HepG2 (cell line): ENCODE measurements around the gene MRPL48. TPM values are rescaled to one million over a fixed set of nuclear protein-coding genes. Genes with fewer than 3 reads are reported as not detected.
A peak's percentile ranks its signal among the peaks of the same experiment; 100 is the strongest.

ENCODE experiments used
- ATAC-seq: fragments of 200-7000 bp; cut with Tn5 transposase; 3 replicates; pipeline ENCODE4 v1.9.1; 2020; ENCODE audit warnings: mild to moderate bottlenecking, moderate library complexity
- BruUV-seq: library from RNA; stranded (reverse); fragments of 400-500 nt; replicated peaks from 2 replicates; lab custom pipeline; 2021; lab: Mats Ljungman, UMichigan
- CTCF ChIA-PET: fragments of 300-600 bp; formaldehyde crosslinking; extraction: SDS; loops from one replicate; lab custom pipeline; 2021; ENCODE audit warnings: low total read pairs, inconsistent platforms, low intra/inter-chr PET ratio; lab: Yijun Ruan, JAX
- POLR2A ChIA-PET: fragments of 350-600 bp; sonication (Branson Sonifier 250); formaldehyde crosslinking; loops from one replicate; lab custom pipeline; 2020; ENCODE audit warnings: antibody characterized with exemption, inconsistent platforms; lab: Yijun Ruan, JAX
- DNase-seq: peaks from one replicate; pipeline ENCODE4 v3.0.0-alpha.2; 2015; ENCODE audit warnings: low spot score
- FAIRE-seq: peaks from 3 replicates; lab custom pipeline; 2011; peaks lifted over from hg19 to GRCh38; lab: Jason Lieb, UNC
- H2AFZ ChIP-seq: one replicate; pipeline ENCODE4 v1.6.1; 2011; ENCODE audit warnings: low read length, inconsistent platforms
- H3K27ac ChIP-seq: fragments of 300-600 bp; 3 replicates; pipeline ENCODE4 v1.8.0; 2011; ENCODE audit warnings: mixed run types, mild to moderate bottlenecking, mixed read lengths, low read length, inconsistent platforms; ENCODE audit not compliant: insufficient read depth; ENCODE audit errors: extremely low read length
- H3K27me3 ChIP-seq, 2 experiments: fragments of 200-600 bp in 1 of 2; 2 replicates in 1 of 2; 3 replicates in 1 of 2; pipeline versions ENCODE4 v1.6.0 to v1.8.0; 2011; ENCODE audit warnings: low read length in 2 of 2, mild to moderate bottlenecking in 2 of 2, moderate library complexity in 2 of 2, inconsistent platforms in 1 of 2; ENCODE audit not compliant: insufficient read depth in 2 of 2, control insufficient read depth in 1 of 2
- H3K36me3 ChIP-seq, 2 experiments: fragments of 200-600 bp in 1 of 2; replicated peaks in 1 of 2; 2 replicates in 1 of 2; 3 replicates in 1 of 2; pipeline versions ENCODE4 v1.5.1 to v1.8.0; 2011; ENCODE audit warnings: low read length in 2 of 2, inconsistent platforms in 1 of 2; ENCODE audit not compliant: insufficient read depth in 2 of 2, control insufficient read depth in 1 of 2
- H3K4me1 ChIP-seq: 2 replicates; pipeline ENCODE4 v1.5.1; 2012; ENCODE audit warnings: low read length, inconsistent platforms; ENCODE audit not compliant: insufficient read depth
- H3K4me2 ChIP-seq: 2 replicates; pipeline ENCODE4 v1.6.0; 2011; ENCODE audit warnings: low read depth, low read length, inconsistent platforms
- H3K4me3 ChIP-seq, 3 experiments: fragments of 200-600 bp in 1 of 3; sonication (generic), shearing (Covaris generic) in 1 of 3; replicated peaks in 1 of 3; 2 replicates each; pipeline ENCODE4 v1.5.1; 2011 to 2016; ENCODE audit warnings: low read length in 3 of 3, inconsistent platforms in 2 of 3, low read depth in 2 of 3, mild to moderate bottlenecking in 2 of 3, control low read depth in 1 of 3, mixed read lengths in 1 of 3; ENCODE audit not compliant: insufficient read depth in 1 of 3
- H3K79me2 ChIP-seq: one replicate; pipeline ENCODE4 v1.6.1; 2011; ENCODE audit warnings: low read length, inconsistent platforms; ENCODE audit not compliant: insufficient read depth
- H3K9ac ChIP-seq: 2 replicates; pipeline ENCODE4 v1.6.0; 2011; ENCODE audit warnings: mild to moderate bottlenecking, low read depth, low read length, inconsistent platforms; ENCODE audit not compliant: insufficient read depth
- H3K9me3 ChIP-seq: 2 replicates; pipeline ENCODE4 v1.5.1; 2012; ENCODE audit warnings: mild to moderate bottlenecking, low read length
- H4K20me1 ChIP-seq: 2 replicates; pipeline ENCODE4 v1.6.0; 2011; ENCODE audit warnings: inconsistent platforms, mild to moderate bottlenecking, low read length, moderate library complexity; ENCODE audit not compliant: insufficient read depth
- DPF2 ChIP-seq: sonication (generic); formaldehyde crosslinking; IDR thresholded peaks from 2 replicates; pipeline ENCODE4 v1.4.0; 2020; ENCODE audit warnings: mild to moderate bottlenecking, low read depth, missing genetic modification reagents, borderline replicate concordance
- FOXP1 ChIP-seq, 2 experiments: fragments of 450-650 bp in 1 of 2; IDR thresholded peaks; 2 replicates each; pipeline ENCODE4 v1.6.1; 2017 to 2018; ENCODE audit warnings: antibody characterized with exemption in 1 of 2
- KLF11 ChIP-seq: IDR thresholded peaks from 2 replicates; pipeline ENCODE4 v1.6.1; 2016; ENCODE audit warnings: missing compliant biosample characterization
- MAF1 ChIP-seq: sonication (generic); formaldehyde crosslinking; IDR thresholded peaks from 2 replicates; pipeline ENCODE4 v1.5.0; 2020; ENCODE audit warnings: missing genetic modification reagents, borderline replicate concordance
- MTF1 ChIP-seq: sonication (generic); formaldehyde crosslinking; IDR thresholded peaks from 2 replicates; pipeline ENCODE4 v1.5.0; 2020; ENCODE audit warnings: missing genetic modification reagents
- RELA ChIP-seq: sonication (generic); formaldehyde crosslinking; IDR thresholded peaks from 2 replicates; pipeline ENCODE4 v1.4.0; 2020; ENCODE audit warnings: missing genetic modification reagents
- SMYD3 ChIP-seq: sonication (generic); formaldehyde crosslinking; IDR thresholded peaks from 2 replicates; pipeline ENCODE4 v1.8.1; 2023; ENCODE audit warnings: mild to moderate bottlenecking, missing genetic modification reagents
- SOX5 ChIP-seq: IDR thresholded peaks from 2 replicates; pipeline ENCODE4 v1.6.1; 2016; ENCODE audit warnings: borderline replicate concordance
- TBP ChIP-seq: sonication (generic); formaldehyde crosslinking; IDR thresholded peaks from 2 replicates; pipeline ENCODE4 v1.5.0; 2020; ENCODE audit warnings: missing genetic modification reagents
- ZNF12 ChIP-seq: sonication (generic); formaldehyde crosslinking; IDR thresholded peaks from 2 replicates; pipeline ENCODE4 v1.5.0; 2020; ENCODE audit warnings: missing genetic modification reagents
- ZNF230 ChIP-seq: sonication (generic); formaldehyde crosslinking; IDR thresholded peaks from 2 replicates; pipeline ENCODE4 v1.4.0; 2020; ENCODE audit warnings: mild to moderate bottlenecking, missing genetic modification reagents
- ZNF232 ChIP-seq: sonication (generic); formaldehyde crosslinking; IDR thresholded peaks from 2 replicates; pipeline ENCODE4 v1.4.0; 2020; ENCODE audit warnings: missing genetic modification reagents, borderline replicate concordance
- ZNF432 ChIP-seq: sonication (generic); formaldehyde crosslinking; IDR thresholded peaks from 2 replicates; pipeline ENCODE4 v1.5.0; 2020; ENCODE audit warnings: missing genetic modification reagents, mild to moderate bottlenecking, borderline replicate concordance
- ZNF549 ChIP-seq: sonication (generic); formaldehyde crosslinking; IDR thresholded peaks from 2 replicates; pipeline ENCODE4 v1.5.0; 2020; ENCODE audit warnings: missing genetic modification reagents
- ZNF772 ChIP-seq: sonication (generic); formaldehyde crosslinking; IDR thresholded peaks from 2 replicates; pipeline ENCODE4 v1.5.0; 2020; ENCODE audit warnings: mild to moderate bottlenecking, missing genetic modification reagents
- WGBS: methylation state at CpG from one replicate; pipeline ENCODE4 v1.1.6; 2017; ENCODE audit warnings: low lambda C conversion rate; 5-methylcytosine and 5-hydroxymethylcytosine counted together
- in situ Hi-C: cut with HindIII; loops from 2 replicates; pipeline ENCODE4 v1.10.0; 2017; ENCODE audit warnings: low pct_unique_long_range_greater_than_20kb; ENCODE audit not compliant: extremely low pct_ligation_motif_present
- intact Hi-C: fragments of 100-400 bp; cut with micrococcal nuclease; formaldehyde crosslinking; loops from one replicate; pipeline ENCODE4 v1.10.0; 2022; ENCODE audit not compliant: unreplicated experiment
- polyA plus RNA-seq, 8 experiments: library from polyadenylated mRNA; depleted of rRNA in 3 of 8; stranded (reverse) in 7 of 8; unstranded in 1 of 8; fragments of >200 nt; fragmentation: Illumina TruSeq in 4 of 8; extraction: Trizol in 4 of 8; gene quantifications; 2 replicates each; pipeline versions ENCODE4 v1.2.1 to v1.2.3, GENCODE V29; 2011 to 2016; ENCODE audit warnings: low read depth in 4 of 8, missing spikeins in 1 of 8, mixed read lengths in 1 of 8; ENCODE audit not compliant: insufficient read depth in 1 of 8
- total RNA-seq, 5 experiments: library from RNA; depleted of rRNA; stranded (reverse); fragments of >200 nt; fragmentation: Illumina TruSeq; extraction: Trizol; gene quantifications; 2 replicates each; pipeline ENCODE4 v1.2.3, GENCODE V29; 2016; ENCODE audit warnings: low read depth in 1 of 5
- TF ChIP-seq, protein P1 (sequence below): sonication (generic); formaldehyde crosslinking; conservative IDR thresholded peaks from 2 replicates; pipeline ENCODE4 v1.8.1; 2023; ENCODE audit warnings: missing genetic modification reagents
- TF ChIP-seq, protein P2 (sequence below): sonication (generic); formaldehyde crosslinking; IDR thresholded peaks from 2 replicates; pipeline ENCODE4 v1.4.0; 2020; ENCODE audit warnings: missing genetic modification reagents
- TF ChIP-seq, protein P3 (sequence below): sonication (generic); formaldehyde crosslinking; IDR thresholded peaks from 2 replicates; pipeline ENCODE4 v1.4.0; 2020; ENCODE audit warnings: low read depth, missing genetic modification reagents

Gene MRPL48
- total and polyA plus RNA-seq, 2 of the 13 experiments (the other 11 are each of a cell fraction or from before 2014, with no cell fraction given): 61.2 to 67.9 TPM

DNA sequence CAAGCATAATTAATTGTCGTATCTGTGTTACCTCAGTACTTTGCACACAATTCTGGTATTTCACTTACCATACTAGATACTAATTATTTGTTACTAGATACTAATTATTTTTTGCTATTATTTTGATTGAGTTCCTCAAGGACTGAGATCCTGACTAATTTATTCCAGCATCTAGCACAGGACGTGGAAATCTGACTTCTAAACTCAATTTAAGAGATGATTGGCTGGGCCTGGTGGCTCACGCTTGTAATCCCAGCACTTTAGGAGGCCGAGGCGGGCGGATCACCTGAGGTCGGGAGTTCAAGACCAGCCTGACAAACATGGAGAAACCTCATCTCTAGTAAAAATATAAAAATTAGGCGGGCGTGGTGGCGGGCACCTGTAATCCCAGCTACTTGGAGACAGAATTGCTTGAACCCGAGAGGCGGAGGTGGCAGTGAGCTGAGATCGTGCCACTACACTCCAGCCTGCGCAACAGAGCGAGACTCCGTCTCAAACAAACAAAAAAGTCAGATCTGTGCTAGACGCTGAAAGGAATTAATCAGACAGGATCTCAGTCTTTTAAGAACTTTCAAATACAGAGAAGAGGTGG, 527 bp upstream of the MRPL48 start (continued):
- TF ChIP-seq, protein P1, sequence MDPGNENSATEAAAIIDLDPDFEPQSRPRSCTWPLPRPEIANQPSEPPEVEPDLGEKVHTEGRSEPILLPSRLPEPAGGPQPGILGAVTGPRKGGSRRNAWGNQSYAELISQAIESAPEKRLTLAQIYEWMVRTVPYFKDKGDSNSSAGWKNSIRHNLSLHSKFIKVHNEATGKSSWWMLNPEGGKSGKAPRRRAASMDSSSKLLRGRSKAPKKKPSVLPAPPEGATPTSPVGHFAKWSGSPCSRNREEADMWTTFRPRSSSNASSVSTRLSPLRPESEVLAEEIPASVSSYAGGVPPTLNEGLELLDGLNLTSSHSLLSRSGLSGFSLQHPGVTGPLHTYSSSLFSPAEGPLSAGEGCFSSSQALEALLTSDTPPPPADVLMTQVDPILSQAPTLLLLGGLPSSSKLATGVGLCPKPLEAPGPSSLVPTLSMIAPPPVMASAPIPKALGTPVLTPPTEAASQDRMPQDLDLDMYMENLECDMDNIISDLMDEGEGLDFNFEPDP: 0 out of 2 replicates have a peak, but pooled peaks have one; percentile 0
- TF ChIP-seq, all 625 proteins: peak for 4

DNA sequence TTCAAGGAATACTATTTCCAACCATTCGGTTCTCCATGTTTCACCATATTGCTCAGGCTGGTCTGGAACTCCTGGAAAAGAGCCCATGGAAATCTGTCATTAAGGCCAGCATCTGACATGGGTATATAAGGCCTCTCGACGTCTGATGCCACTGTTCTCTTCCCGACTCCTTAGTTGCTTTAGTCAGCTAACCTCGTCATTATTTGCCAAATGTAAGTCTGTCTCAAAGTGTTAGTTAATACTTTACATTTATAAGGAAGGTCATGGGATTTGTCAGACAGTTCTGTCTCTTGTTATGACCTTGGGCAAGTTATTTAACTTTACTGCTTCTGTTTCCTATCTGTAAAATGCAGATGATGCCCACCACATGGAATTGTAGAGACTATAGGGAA, 1.6 kb downstream of the MRPL48 start:
- no peak for ATAC-seq
- 93% methylated on average over 5 of the region's 5 CpGs for WGBS
- in situ Hi-C loops: no loop called here
- 0 out of 5 replicates have a peak, but pooled peaks cover 0 to 5% of the 10 kb centered on the region in 2 experiments for H3K36me3 ChIP-seq
- H3K9ac ChIP-seq: no peak overlapping the region
- peaks cover 45% of the 10 kb centered on the region for H3K4me1 ChIP-seq
- CTCF ChIA-PET: no interaction called here
- intact Hi-C loops: loop anchor here (2.0 kb wide), 1 partner anchor 88 kb away; the partner anchor contains the start of genes COA4 and PAAF1
- no TSS peak for BruUV-seq
- no peaks in the 10 kb centered on the region for H3K27me3 ChIP-seq
- H3K27ac ChIP-seq: no peak overlapping the region
- TF ChIP-seq MAF1 (CRISPR knock-in tag) (no peak), TBP (no peak), SOX5 (no peak), ZNF12 (CRISPR knock-in tag) (no peak), DPF2 (CRISPR knock-in tag) (no peak), ZNF772 (CRISPR knock-in tag) (no peak), ZNF232 (CRISPR knock-in tag) (no peak), KLF11 (CRISPR knock-in tag) (no peak), SMYD3 (CRISPR knock-in tag) (no peak), RELA (CRISPR knock-in tag) (no peak), MTF1 (CRISPR knock-in tag) (no peak), FOXP1 (IDR thresholded peaks at IDR 0.05) (no peak), FOXP1 (CRISPR knock-in tag; IDR thresholded peaks at IDR 0.05) (no peak), ZNF549 (CRISPR knock-in tag) (no peak), ZNF230 (no peak), ZNF432 (no peak)
- TF ChIP-seq, protein P2, sequence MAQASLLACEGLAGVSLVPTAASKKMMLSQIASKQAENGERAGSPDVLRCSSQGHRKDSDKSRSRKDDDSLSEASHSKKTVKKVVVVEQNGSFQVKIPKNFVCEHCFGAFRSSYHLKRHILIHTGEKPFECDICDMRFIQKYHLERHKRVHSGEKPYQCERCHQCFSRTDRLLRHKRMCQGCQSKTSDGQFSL (CRISPR knock-in tag): no peak
- TF ChIP-seq, protein P3, sequence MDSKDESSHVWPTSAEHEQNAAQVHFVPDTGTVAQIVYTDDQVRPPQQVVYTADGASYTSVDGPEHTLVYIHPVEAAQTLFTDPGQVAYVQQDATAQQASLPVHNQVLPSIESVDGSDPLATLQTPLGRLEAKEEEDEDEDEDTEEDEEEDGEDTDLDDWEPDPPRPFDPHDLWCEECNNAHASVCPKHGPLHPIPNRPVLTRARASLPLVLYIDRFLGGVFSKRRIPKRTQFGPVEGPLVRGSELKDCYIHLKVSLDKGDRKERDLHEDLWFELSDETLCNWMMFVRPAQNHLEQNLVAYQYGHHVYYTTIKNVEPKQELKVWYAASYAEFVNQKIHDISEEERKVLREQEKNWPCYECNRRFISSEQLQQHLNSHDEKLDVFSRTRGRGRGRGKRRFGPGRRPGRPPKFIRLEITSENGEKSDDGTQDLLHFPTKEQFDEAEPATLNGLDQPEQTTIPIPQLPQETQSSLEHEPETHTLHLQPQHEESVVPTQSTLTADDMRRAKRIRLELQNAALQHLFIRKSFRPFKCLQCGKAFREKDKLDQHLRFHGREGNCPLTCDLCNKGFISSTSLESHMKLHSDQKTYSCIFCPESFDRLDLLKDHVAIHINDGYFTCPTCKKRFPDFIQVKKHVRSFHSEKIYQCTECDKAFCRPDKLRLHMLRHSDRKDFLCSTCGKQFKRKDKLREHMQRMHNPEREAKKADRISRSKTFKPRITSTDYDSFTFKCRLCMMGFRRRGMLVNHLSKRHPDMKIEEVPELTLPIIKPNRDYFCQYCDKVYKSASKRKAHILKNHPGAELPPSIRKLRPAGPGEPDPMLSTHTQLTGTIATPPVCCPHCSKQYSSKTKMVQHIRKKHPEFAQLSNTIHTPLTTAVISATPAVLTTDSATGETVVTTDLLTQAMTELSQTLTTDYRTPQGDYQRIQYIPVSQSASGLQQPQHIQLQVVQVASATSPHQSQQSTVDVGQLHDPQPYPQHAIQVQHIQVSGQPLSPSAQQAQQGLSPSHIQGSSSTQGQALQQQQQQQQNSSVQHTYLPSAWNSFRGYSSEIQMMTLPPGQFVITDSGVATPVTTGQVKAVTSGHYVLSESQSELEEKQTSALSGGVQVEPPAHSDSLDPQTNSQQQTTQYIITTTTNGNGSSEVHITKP (CRISPR knock-in tag): no peak
- TF ChIP-seq, all 625 proteins: peak for 0
- Histone ChIP-seq H3K4me2 (peak overlapping the region; percentile 94), H2AFZ (no peak overlapping the region), H3K79me2 (peaks cover 21% of the 10 kb centered on the region), H3K9me3 (no peaks in the 10 kb centered on the region), H3K4me3 (no peak overlapping the region), H4K20me1 (no peaks in the 10 kb centered on the region)
- DNase-seq (no peak), FAIRE-seq (no peak)
- POLR2A ChIA-PET: interaction anchor here (1.5 to 2.1 kb wide), 2 partner anchors 10 to 12 kb away, joined by 6 to 9 read pairs; no protein-coding TSS in a partner anchor
